Ramos (cell line): Measurements from ENCODE around the gene FA2H.
"Not testable (repeated sequence)": the region's sequence is repeated elsewhere in the genome, so short reads cannot be mapped to it uniquely, and the experiment has no call there.

Experiments used
- in situ Hi-C: fragments of 300-500 bp; cut with MboI; formaldehyde crosslinking; loops from one replicate; pipeline ENCODE4 v1.14.3; 2022; ENCODE audit warnings: low sequenced_read_pairs; ENCODE audit not compliant: unreplicated experiment

The FA2H gene

DNA sequence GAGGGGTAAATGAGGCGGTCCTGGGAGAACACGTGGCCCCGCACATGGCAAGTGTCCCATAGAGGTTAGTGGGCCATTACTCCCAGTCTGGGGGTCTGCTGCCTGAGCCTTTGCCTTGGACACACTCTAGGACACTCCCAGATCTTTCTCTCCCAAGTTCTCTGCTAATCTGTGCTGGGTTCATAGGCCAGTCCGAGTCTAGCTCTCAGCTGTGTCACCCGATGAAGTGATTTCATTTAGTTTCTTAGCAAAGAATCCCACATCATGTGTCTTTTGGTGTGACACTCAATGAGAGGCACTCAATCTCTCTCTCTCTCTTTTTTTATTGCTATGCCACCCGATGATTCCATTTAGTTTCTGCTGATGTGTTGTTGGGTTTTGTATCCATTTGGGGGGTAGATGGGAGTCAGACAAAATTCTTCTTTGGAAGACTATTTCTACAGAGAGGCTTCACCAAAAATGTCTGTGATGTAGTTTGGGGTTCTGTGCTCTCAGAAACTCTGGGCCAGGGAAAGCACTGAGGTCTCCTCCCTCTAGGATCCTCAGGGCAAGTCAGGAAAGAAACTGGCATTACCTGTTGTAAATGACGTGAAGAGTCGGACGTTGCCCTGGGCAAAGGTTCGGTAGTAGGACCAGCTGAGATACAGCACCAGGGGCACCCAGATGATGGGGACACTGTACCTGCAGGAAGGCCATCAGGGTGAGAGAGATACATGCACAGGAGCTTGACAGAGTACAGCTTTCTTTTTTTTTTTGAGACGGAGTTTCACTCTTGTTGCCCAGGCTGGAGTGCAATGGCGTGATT, 48.8 kb downstream of the FA2H start:
- in situ Hi-C loops: no loop called here

DNA sequence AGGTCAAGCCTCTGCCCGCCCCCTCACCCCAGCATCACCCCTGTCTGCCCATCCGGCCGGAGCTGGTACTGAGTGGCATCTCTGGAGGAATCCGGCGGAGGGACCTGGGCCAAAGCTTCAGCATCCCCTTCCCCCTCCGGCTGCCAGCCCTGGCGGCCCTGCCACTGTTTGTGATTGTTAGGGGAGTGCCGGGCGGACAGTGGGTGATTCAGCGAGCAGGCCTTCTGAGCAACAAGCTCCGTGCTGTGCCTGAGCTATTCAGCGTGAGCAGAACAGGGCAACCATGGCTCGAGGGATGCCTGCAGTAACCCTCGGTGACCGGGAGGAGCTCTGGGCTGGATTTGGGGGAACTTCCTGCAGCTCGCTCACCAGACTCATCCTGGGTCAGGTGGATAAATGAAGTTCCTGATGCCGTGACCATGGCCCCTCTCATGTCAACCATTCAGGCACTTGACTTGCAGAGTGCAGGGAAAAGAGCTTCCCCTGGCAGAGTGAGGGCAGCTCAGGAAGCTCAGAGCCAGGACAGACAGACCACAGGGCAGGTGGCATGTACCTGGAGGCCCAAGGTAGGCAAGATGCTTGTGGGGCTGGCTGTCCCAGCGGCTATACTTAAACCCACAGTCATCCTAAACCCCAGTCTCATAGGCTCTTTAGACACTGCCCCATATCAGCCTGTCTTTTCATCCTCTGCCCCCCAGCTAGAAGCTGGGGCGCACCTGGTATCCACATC, 49.6 kb downstream of the FA2H start:
- in situ Hi-C loops: no loop called here

GRCh38 chr16:74723256-74723655, 51.4 kb downstream of the FA2H start:
- in situ Hi-C loops: no loop called here

DNA sequence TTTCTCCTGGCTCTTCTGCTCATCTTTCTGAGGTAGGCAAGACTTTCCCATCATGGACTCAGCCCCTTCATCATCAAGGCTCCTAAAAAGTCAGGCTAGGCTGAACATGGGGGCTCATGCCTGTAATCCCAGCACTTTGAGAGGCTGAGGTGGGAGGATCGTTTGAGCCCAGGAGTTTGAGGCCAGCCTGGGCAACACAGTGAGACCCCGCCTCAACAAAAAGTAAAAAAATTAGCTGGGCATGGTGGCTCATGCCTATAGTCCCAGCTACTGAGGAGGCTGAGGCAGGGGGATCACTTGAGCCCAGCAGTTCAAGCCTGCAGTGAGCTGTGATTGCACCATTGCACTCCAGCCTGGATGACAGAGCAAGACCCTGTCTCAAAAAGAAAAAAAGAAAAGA, 52.5 kb downstream of the FA2H start:
- in situ Hi-C loops: not testable (repeated sequence)

- in situ Hi-C loops: no loop called here
These were observed 52.9 kb downstream of the FA2H start for GRCh38 chr16:74721716-74722115.

- in situ Hi-C loops: no loop called here
These were observed 54.0 kb downstream of the FA2H start for GRCh38 chr16:74720579-74720978.

- in situ Hi-C loops: loop anchor here (10.0 kb wide), 1 partner anchor 136 kb away; no protein-coding TSS in a partner anchor
These were observed 55.6 kb downstream of the FA2H start for GRCh38 chr16:74718741-74719610.

DNA sequence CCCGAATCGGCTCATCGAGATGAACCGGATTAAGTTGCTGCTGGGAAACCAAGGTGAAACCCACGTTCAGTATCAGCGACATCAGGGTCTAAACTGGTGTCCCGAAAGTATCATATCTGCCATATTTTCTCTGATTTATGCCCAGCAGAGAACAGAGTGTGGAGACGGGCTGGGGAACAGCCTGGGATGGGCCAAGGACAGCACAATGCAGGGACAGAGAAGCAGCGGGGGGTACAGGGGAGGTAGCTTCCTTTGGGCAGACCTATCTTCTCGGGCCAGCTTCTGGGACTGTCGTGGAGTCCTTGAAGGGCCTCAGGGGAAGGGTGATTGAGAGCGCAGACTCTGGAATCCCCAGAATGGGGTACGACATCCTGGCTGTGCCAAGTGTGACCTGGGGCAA, 56.5 kb downstream of the FA2H start:
- in situ Hi-C loops: loop anchor here (10.0 kb wide), 1 partner anchor 137 kb away; no protein-coding TSS in a partner anchor

GRCh38 chr16:74717367-74717766, 57.3 kb downstream of the FA2H start:
- in situ Hi-C loops: loop anchor here (10.0 kb wide), 1 partner anchor 137 kb away; no protein-coding TSS in a partner anchor

DNA sequence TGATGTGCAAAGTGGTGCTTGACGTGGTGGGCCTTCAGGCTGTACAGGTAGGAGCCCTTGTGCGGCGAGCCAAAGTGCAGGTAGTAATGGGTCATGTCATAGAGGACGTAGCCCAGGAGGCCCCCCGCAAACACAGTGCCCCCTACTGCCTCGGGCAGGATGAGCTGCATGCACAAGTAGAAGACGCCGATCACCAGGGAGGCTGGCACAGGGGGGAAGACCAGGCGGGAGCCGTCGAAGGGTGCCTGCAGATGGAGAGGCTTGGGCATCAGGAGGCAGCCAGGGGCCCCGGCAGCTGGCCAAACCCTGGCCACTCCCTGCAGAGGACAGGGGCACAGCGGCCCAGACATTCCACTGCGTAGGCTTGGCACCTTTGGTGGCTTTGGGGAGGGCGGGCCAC, 58.3 kb downstream of the FA2H start:
- in situ Hi-C loops: loop anchor here (10.0 kb wide), 1 partner anchor 138 kb away; no protein-coding TSS in a partner anchor

DNA sequence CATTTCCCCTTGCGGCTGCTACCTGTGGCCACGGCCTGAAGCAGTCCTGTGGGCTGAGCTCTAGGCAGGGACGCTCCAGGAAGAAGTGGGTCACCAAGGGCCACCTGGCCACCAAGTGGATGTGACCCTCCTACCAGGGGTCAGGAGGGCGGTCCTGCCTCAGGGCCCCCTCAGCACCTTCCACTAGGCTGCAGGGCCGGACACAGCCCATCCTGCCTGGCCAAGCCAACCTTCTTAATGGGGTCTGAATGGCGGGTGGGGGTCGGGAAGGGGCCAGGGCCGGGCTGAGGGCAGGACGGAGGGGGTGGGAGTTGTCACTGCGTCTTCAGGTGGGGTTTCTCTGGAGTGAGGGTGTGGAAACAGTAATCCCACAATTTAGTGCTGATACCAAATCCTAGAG, 60.7 kb downstream of the FA2H start:
- in situ Hi-C loops: loop anchor here (10.0 kb wide), 1 partner anchor 141 kb away; no protein-coding TSS in a partner anchor

- in situ Hi-C loops: loop anchor here (10.0 kb wide), 1 partner anchor 141 kb away; no protein-coding TSS in a partner anchor
These were observed 61.3 kb downstream of the FA2H start for GRCh38 chr16:74713325-74713724.

- in situ Hi-C loops: loop anchor here (10.0 kb wide), 1 partner anchor 143 kb away; no protein-coding TSS in a partner anchor
These were observed 62.7 kb downstream of the FA2H start for GRCh38 chr16:74711938-74712337.

DNA sequence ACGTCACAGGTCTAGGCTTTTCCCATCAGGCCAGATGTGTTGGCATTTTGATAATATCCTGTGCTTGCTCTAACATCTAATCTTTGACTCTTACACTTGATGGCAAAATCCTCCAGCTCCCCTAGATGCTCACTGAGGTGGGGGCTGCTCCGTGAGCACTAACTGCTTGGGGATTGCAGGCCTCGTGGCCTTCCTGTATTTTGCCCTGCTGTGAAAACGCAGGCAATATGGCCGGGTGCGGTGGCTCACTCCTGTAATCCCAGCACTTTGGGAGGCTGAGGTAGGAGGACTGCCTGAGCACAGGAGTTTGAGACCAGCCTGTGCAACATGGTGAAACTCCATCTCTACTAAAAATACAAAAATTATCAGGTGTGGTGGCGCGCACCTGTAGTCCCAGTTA, 64.2 kb downstream of the FA2H start:
- in situ Hi-C loops: loop anchor here (10.0 kb wide), 1 partner anchor 144 kb away; no protein-coding TSS in a partner anchor

- in situ Hi-C loops: no loop called here
These were observed 65.2 kb downstream of the FA2H start for GRCh38 chr16:74709441-74709877.

DNA sequence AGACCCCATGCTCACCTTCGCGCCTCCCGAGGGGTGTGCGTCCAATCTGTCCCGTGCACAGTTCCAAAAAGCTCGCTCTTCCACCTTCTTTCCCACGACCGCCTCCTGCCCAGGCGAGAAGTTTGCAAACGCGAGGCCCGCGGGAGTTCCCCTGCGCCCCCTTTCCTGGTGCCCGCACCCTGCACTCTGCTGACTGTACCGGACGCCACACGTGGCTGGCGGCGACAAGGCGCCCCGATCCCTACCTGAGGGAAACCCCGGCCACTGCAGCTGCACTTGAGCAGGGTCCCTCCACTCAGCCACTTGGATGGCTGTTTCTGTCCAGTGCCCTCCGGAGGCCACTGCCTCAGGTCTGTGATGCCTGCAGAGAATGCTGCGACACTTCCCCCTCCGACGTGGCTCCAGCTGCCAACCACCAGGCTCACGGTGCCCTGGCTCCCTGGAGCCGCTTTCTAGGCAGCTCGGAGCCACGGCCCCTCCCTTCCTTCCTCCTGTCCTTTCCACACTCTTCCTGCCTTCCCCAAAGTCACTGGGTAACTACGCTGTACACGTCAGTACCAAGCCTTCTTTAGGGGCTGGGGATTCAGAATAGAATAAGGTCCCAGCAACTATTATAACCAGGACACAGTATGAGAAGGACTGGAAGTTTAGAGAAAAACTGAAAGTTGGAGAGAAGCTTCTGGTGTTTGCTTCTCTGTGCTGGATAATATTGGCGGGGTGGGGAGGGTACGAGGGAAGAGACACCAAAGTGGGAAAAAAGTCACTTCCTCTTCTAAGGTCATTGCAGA, 74.0 kb downstream of the FA2H start, which contains the start of gene MLKL:
TSS of gene MLKL (minus strand) at position 425 of the 788 bp plus-strand sequence. CDS start 5,105 bp downstream, outside the sequence.
- in situ Hi-C loops: no loop called here

- in situ Hi-C loops: no loop called here
These were observed 74.5 kb downstream of the FA2H start for GRCh38 chr16:74700116-74700437.

GRCh38 chr16:74699666-74700065, 75.0 kb downstream of the FA2H start:
- in situ Hi-C loops: no loop called here

DNA sequence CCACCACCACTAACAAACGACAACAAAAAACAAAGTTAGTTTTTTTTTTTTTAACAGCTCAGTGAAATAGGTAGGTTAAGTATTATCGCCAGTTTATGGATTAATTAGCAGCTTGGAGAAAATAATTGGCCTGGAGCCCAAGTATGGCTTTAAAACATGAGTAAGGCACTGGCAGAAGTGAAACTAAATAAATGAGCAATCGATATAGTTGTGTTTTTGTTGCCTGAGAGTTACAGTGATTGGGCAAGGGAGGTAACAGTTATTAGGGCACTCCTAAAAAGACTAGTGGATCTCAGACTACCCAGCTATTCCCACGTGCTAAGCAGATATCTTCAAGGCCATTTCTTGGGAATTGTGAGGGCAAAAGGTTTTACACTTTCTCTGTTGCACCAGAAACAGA, 76.4 kb downstream of the FA2H start:
- in situ Hi-C loops: no loop called here
